Activated T-cell treated with anti-CD3 and anti-CD28 coated beads, Interleukin-2, amount 50 U/mL, for 4 hours (primary cell): ENCODE data around the gene SPATA32. TPM values are rescaled to one million over a fixed set of nuclear protein-coding genes. Genes with fewer than 3 reads are reported as not detected.
"Not testable (repeated sequence)": the region's sequence is repeated elsewhere in the genome, so short reads cannot be mapped to it uniquely, and the experiment has no call there.

Experiments
- ATAC-seq, 2 donors: fragments of 200-7000 bp; cut with Tn5 transposase; one replicate each; pipeline ENCODE4 v1.10.0; 2021
- DNase-seq: peaks from one replicate; pipeline ENCODE4 v3.0.0-alpha.2; 2020
- H3K27me3 Mint-ChIP-seq: one replicate; pipeline ENCODE4 v1.8.0; 2021; ENCODE audit warnings: low read depth, mixed read lengths
- H3K36me3 Mint-ChIP-seq: one replicate; pipeline ENCODE4 v1.8.0; 2022; ENCODE audit warnings: mixed read lengths; ENCODE audit not compliant: insufficient read depth
- H3K4me1 Mint-ChIP-seq: one replicate; pipeline ENCODE4 v1.8.0; 2021; ENCODE audit warnings: low read depth, mixed read lengths
- H3K4me3 Mint-ChIP-seq: one replicate; pipeline ENCODE4 v1.8.0; 2021; ENCODE audit warnings: mild to moderate bottlenecking, moderate library complexity, mixed read lengths
- H3K9me3 Mint-ChIP-seq: one replicate; pipeline ENCODE4 v1.8.0; 2021; ENCODE audit warnings: mixed read lengths
- total RNA-seq, 3 donors: library from RNA; stranded (reverse); gene quantifications; one replicate each; pipeline ENCODE4 v1.2.1, GENCODE V29; 2021

SPATA32 gene
- under 1 TPM; 0.25 to 0.63 (median 0.27) TPM for total RNA-seq

- H3K9me3 Mint-ChIP-seq, result no peaks in the 10 kb centered on the region
- H3K4me3 Mint-ChIP-seq, result peak within 1 kb of the TSS; percentile 80
- peaks cover 4% of the 10 kb centered on the region for H3K36me3 Mint-ChIP-seq
- ATAC-seq (peak; percentile 76 to 78), DNase-seq (peak; percentile 58)
- no peaks in the 10 kb centered on the region for H3K27me3 Mint-ChIP-seq
- H3K4me1 Mint-ChIP-seq, result peaks cover 38% of the 10 kb centered on the region
Observed at GRCh38 chr17:45261577-45262515, at the start of gene SPATA32. TSS of gene SPATA32 (minus strand) at chr17:45262094. CDS start at chr17:45262016, 78 bp downstream.

GRCh38 chr17:45311401-45311759 is 49.5 kb upstream of the SPATA32 start:
- H3K4me3 Mint-ChIP-seq, result peak overlapping the region; percentile 93
- H3K36me3 Mint-ChIP-seq, result peaks cover 51% of the 10 kb centered on the region
- no peaks in the 10 kb centered on the region for H3K9me3 Mint-ChIP-seq
- H3K27me3 Mint-ChIP-seq, result no peaks in the 10 kb centered on the region
- DNase-seq (no peak), ATAC-seq (no peak)
- H3K4me1 Mint-ChIP-seq, result peaks cover 74% of the 10 kb centered on the region

GRCh38 chr17:45310380-45311324 is 48.8 kb upstream of the SPATA32 start:
- DNase-seq, result no peak
- H3K36me3 Mint-ChIP-seq, result peaks cover 50% of the 10 kb centered on the region
- H3K4me3 Mint-ChIP-seq, result peak overlapping the region; percentile 93

GRCh38 chr17:45309400-45309799 is 47.5 kb upstream of the SPATA32 start:
- H3K4me3 Mint-ChIP-seq, result peak overlapping the region; percentile 19
- no peak for DNase-seq
- H3K27me3 Mint-ChIP-seq, result no peaks in the 10 kb centered on the region
- peaks cover 82% of the 10 kb centered on the region for H3K4me1 Mint-ChIP-seq
- H3K9me3 Mint-ChIP-seq, result no peaks in the 10 kb centered on the region
- no peak for ATAC-seq
- peaks cover 47% of the 10 kb centered on the region for H3K36me3 Mint-ChIP-seq

More at GRCh38 chr17:45310380-45311324, 48.8 kb upstream of the SPATA32 start:
- Mint-ChIP-seq H3K27me3 (no peaks in the 10 kb centered on the region), H3K4me1 (peaks cover 81% of the 10 kb centered on the region), H3K9me3 (no peaks in the 10 kb centered on the region)
- ATAC-seq, result no peak

GRCh38 chr17:45308840-45309239 is 46.9 kb upstream of the SPATA32 start:
- Mint-ChIP-seq H3K27me3 (no peaks in the 10 kb centered on the region), H3K36me3 (peaks cover 45% of the 10 kb centered on the region), H3K4me3 (no peak overlapping the region), H3K9me3 (no peaks in the 10 kb centered on the region), H3K4me1 (peaks cover 82% of the 10 kb centered on the region)
- no peak for DNase-seq
- no peak for ATAC-seq

- H3K4me3 Mint-ChIP-seq, result peak overlapping the region; percentile 56
- ATAC-seq (no peak), DNase-seq (no peak)
- no peaks in the 10 kb centered on the region for H3K9me3 Mint-ChIP-seq
- H3K36me3 Mint-ChIP-seq, result peaks cover 40% of the 10 kb centered on the region
- H3K27me3 Mint-ChIP-seq, result no peaks in the 10 kb centered on the region
- H3K4me1 Mint-ChIP-seq, result peaks cover 79% of the 10 kb centered on the region
Observed at GRCh38 chr17:45308016-45308365, 46.1 kb upstream of the SPATA32 start.

- Mint-ChIP-seq H3K4me3 (peak overlapping the region; percentile 56), H3K4me1 (peaks cover 79% of the 10 kb centered on the region), H3K36me3 (peaks cover 36% of the 10 kb centered on the region), H3K9me3 (no peaks in the 10 kb centered on the region), H3K27me3 (no peaks in the 10 kb centered on the region)
- ATAC-seq (peak; percentile 47 to 53), DNase-seq (peak; percentile 52)
Observed at GRCh38 chr17:45307290-45308015, 45.6 kb upstream of the SPATA32 start.

GRCh38 chr17:45306623-45307022 is 44.7 kb upstream of the SPATA32 start:
- no peaks in the 10 kb centered on the region for H3K9me3 Mint-ChIP-seq
- DNase-seq (no peak), ATAC-seq (no peak)
- H3K4me1 Mint-ChIP-seq, result peaks cover 77% of the 10 kb centered on the region
- H3K36me3 Mint-ChIP-seq, result peaks cover 33% of the 10 kb centered on the region
- H3K27me3 Mint-ChIP-seq, result no peaks in the 10 kb centered on the region
- H3K4me3 Mint-ChIP-seq, result no peak overlapping the region

- Mint-ChIP-seq H3K4me1 (peaks cover 73% of the 10 kb centered on the region), H3K9me3 (no peaks in the 10 kb centered on the region), H3K27me3 (no peaks in the 10 kb centered on the region), H3K36me3 (peaks cover 30% of the 10 kb centered on the region), H3K4me3 (no peak overlapping the region)
- DNase-seq, result no peak
- no peak for ATAC-seq
Observed at GRCh38 chr17:45306094-45306493, 44.2 kb upstream of the SPATA32 start.

GRCh38 chr17:45305530-45306087 is 43.7 kb upstream of the SPATA32 start:
- H3K9me3 Mint-ChIP-seq, result no peaks in the 10 kb centered on the region
- peaks cover 25% of the 10 kb centered on the region for H3K36me3 Mint-ChIP-seq
- peaks cover 72% of the 10 kb centered on the region for H3K4me1 Mint-ChIP-seq
- ATAC-seq (peak in 1 of 2 donors; percentile 16), DNase-seq (no peak)
- H3K4me3 Mint-ChIP-seq, result no peak overlapping the region
- H3K27me3 Mint-ChIP-seq, result no peaks in the 10 kb centered on the region

- peak; percentile 28 to 39 for ATAC-seq
- Mint-ChIP-seq H3K4me1 (peaks cover 73% of the 10 kb centered on the region), H3K4me3 (peak overlapping the region; percentile 42), H3K27me3 (no peaks in the 10 kb centered on the region), H3K36me3 (peaks cover 13% of the 10 kb centered on the region), H3K9me3 (no peaks in the 10 kb centered on the region)
- peak; percentile 22 for DNase-seq
Observed at GRCh38 chr17:45302649-45303173, 40.8 kb upstream of the SPATA32 start.

GRCh38 chr17:45302220-45302619 is 40.3 kb upstream of the SPATA32 start:
- DNase-seq, ATAC-seq, H3K9me3 Mint-ChIP-seq, H3K4me3 Mint-ChIP-seq, H3K27me3 Mint-ChIP-seq: not testable (repeated sequence)
- H3K36me3 Mint-ChIP-seq, result peaks cover 14% of the 10 kb centered on the region
- H3K4me1 Mint-ChIP-seq, result peaks cover 70% of the 10 kb centered on the region

- Mint-ChIP-seq H3K36me3 (peaks cover 19% of the 10 kb centered on the region), H3K4me3 (no peak overlapping the region), H3K9me3 (no peaks in the 10 kb centered on the region), H3K4me1 (peaks cover 74% of the 10 kb centered on the region), H3K27me3 (no peaks in the 10 kb centered on the region)
- DNase-seq, result no peak
- ATAC-seq, result no peak
Observed at GRCh38 chr17:45301674-45302073, 39.8 kb upstream of the SPATA32 start.
